Measurements from ENCODE around the gene PTPRR. TPM values are rescaled to one million over a fixed set of nuclear protein-coding genes. Genes with fewer than 3 reads are reported as not detected.

The PTPRR gene
- total RNA-seq, 1 donor from 2014 or later, result 0.46 TPM

GRCh38 chr12:70748809-70749208 lies 171.7 kb downstream of the PTPRR start:
- DNase-seq (ENCODE audit: low read depth), result no peak
- no peak overlapping the region for H3K4me3 ChIP-seq (ENCODE audit: low read depth, low read length)
- no peak for TF ChIP-seq CTCF (conservative IDR thresholded peaks at IDR 0.05; ENCODE audit: low read depth, low read length)

- TF ChIP-seq CTCF (conservative IDR thresholded peaks at IDR 0.05; ENCODE audit: low read depth, low read length), result no peak
- no peak for DNase-seq (ENCODE audit: low read depth)
- H3K4me3 ChIP-seq (ENCODE audit: low read depth, low read length), result no peak overlapping the region
These were observed 172.9 kb downstream of the PTPRR start for GRCh38 chr12:70747445-70748260.

- no peak overlapping the region for H3K4me3 ChIP-seq (ENCODE audit: low read depth, low read length)
- TF ChIP-seq CTCF (conservative IDR thresholded peaks at IDR 0.05; ENCODE audit: low read depth, low read length), result no peak
- DNase-seq (ENCODE audit: low read depth), result no peak
These were observed 175.5 kb downstream of the PTPRR start for GRCh38 chr12:70745048-70745447.

GRCh38 chr12:70744178-70744577 lies 176.4 kb downstream of the PTPRR start:
- no peak overlapping the region for H3K4me3 ChIP-seq (ENCODE audit: low read depth, low read length)
- no peak for DNase-seq (ENCODE audit: low read depth)
- no peak for TF ChIP-seq CTCF (conservative IDR thresholded peaks at IDR 0.05; ENCODE audit: low read depth, low read length)

GRCh38 chr12:70741256-70741655 lies 179.3 kb downstream of the PTPRR start:
- TF ChIP-seq CTCF (conservative IDR thresholded peaks at IDR 0.05; ENCODE audit: low read depth, low read length), result no peak
- DNase-seq (ENCODE audit: low read depth), result no peak
- H3K4me3 ChIP-seq (ENCODE audit: low read depth, low read length), result no peak overlapping the region

GRCh38 chr12:70739756-70740155 lies 180.8 kb downstream of the PTPRR start:
- TF ChIP-seq CTCF (conservative IDR thresholded peaks at IDR 0.05; ENCODE audit: low read depth, low read length), result no peak
- no peak overlapping the region for H3K4me3 ChIP-seq (ENCODE audit: low read depth, low read length)
- no peak for DNase-seq (ENCODE audit: low read depth)
